GM18867 (cell line): ENCODE results near the gene TEKTIP1.

Experiments used
- ATAC-seq: cut with Tn5 transposase; IDR thresholded peaks from one replicate; pipeline ENCODE4 v1.9.1; 2021; ENCODE audit warnings: mild to moderate bottlenecking, moderate library complexity; ENCODE audit not compliant: unreplicated experiment

Gene TEKTIP1

GRCh38 chr19:3538965-3539755 is at the start of gene TEKTIP1:
Gene TEKTIP1, plus strand, starts transcription at chr19:3539174. Its CDS starts 4 bp downstream, at chr19:3539178.
- no peak for ATAC-seq

DNA sequence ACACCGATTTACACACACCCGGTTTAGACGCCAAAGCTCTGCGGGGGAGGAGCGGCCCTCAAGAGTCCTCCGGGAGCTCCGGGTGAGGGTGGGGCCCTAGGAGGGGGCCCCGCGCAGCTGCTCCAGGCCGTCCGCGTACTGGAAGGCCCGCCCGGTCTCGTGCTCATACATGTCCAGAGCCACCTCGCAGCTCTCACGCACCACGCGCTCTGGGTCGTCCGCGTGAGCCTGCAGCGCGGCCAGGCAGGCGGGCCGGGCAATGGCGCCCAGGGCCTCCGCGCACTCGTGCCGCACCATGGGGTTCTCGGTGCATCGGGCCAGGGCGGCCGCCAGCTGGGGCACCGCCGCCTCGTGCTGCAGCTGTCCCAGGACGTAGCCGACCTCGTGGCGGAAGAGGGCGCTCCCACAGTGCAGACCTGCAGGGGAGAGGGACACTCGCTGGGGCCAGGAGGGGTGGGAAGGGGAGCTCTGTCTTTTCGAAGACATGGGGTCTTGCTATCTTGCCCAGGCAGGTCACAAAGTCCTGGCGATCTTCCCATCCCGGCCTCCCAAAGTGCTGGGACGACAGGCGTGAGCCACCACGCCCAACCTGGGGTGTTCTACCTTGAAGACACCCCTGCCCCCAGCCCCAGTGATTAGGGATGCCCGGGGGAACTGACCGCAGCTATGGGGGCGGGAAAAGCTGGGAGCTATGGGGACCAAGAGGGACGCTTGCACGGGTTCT is 47.4 kb upstream of the TEKTIP1 start:
- ATAC-seq, result no peak

- no peak for ATAC-seq
Measured at GRCh38 chr19:3492131-3492839, 46.7 kb upstream of the TEKTIP1 start.

- no peak for ATAC-seq
Measured at GRCh38 chr19:3492919-3493318, 46.1 kb upstream of the TEKTIP1 start.

GRCh38 chr19:3493651-3494050 is 45.3 kb upstream of the TEKTIP1 start:
- no peak for ATAC-seq

DNA sequence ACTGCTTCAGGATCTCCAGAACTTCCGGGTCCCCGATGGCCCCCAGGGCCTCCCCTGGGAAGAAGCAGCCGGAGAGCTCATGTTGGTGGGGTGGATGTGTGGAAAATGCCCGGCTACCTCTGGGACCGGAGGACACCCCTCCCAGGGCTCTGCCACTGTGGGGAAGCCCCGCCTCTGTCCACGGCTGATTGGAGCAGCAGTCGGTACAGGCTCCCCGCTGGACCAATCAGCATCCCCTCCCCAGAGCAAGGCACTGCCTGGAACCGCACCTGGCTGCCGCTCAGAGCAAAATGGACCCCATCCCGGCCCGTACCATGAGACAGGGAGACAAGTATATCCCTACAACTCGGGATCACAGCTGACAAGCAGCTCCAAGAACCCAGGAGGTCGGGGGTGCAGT is 44.9 kb upstream of the TEKTIP1 start:
- ATAC-seq, result no peak

DNA sequence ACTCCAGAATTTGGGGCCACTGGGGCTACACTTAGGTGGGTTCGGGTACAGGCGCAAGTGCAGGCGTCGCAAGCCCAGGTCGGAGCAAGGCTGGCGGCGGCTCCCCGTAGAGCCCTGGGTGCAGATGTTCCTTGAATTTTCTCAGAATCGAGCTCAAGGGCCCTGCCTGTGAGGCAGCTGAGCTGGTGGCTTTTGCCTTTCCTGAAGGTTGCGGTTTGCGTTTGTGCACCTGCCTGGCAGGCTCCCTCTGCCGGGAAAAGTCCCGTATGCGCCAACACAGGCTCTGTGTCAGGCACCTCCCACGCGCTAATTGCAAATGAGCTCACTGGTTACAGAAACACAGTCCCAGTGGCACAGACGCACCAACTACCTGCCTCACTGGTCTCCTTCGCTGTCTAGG is 44.4 kb upstream of the TEKTIP1 start:
- ATAC-seq, result no peak

- no peak for ATAC-seq
Measured at GRCh38 chr19:3496392-3497273, 42.3 kb upstream of the TEKTIP1 start.

GRCh38 chr19:3497757-3498520 is 41.0 kb upstream of the TEKTIP1 start:
- no peak for ATAC-seq

- peak; percentile 8 for ATAC-seq
Measured at GRCh38 chr19:3499738-3500428, 39.1 kb upstream of the TEKTIP1 start.

DNA sequence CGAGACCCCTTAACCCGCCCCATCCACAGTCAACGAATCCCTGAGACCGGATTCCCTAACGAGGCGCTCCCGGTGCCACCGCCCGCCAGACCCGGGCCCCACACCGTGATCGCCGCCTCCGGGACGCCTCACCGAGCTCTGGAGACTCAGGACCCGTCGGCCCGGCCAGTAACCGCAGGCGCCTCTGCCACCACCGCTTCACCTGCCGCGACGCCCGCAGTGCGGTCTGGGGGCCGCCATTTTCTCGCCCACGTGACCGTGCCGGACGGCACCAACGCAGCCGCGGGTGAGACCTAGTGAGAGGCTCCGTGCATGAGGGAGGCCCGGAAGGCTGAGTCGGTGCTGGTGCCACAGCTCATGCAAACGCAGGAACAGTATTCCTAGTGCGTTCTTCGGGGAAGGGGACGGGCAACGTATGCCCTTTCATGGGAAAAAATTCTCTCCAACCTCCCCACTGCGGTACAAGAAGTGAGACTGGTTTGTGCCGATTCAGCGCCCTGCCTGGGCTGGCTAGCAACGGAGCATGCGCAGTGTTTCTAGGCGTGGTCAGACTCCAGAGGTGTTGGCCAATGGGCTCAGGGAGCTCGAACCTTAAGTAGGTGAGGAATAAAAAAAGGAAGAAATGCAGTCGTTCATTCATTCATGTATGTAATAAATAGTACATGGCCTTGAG is 38.4 kb upstream of the TEKTIP1 start, which contains the start of gene DOHH:
Gene DOHH (minus strand): TSS at position 246 of the 673 bp plus-strand sequence. CDS start 3,860 bp downstream, outside the sequence.
- peak; percentile 79 for ATAC-seq

DNA sequence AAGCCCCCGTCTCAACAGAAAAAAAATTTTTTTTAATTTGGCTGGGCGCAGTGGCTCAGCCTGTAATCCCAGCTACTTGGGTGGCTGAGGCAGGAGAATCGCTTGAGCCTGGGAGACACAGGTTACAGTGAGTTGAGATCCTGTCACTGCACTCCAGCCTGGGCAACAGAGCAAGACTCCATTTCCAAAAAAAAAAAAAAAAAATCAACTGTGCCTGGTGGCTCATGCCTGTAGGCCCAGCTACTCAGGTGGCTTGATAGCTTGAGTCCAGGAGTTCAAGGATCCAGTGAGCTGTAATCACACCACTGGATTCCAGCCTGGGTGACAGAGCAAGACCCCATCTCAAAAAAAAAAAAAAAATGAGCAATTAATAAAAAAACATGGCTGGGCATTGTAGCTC is 37.2 kb upstream of the TEKTIP1 start:
- ATAC-seq, result no peak

- ATAC-seq, result no peak
Measured at GRCh38 chr19:3503036-3503572, 35.9 kb upstream of the TEKTIP1 start.

DNA sequence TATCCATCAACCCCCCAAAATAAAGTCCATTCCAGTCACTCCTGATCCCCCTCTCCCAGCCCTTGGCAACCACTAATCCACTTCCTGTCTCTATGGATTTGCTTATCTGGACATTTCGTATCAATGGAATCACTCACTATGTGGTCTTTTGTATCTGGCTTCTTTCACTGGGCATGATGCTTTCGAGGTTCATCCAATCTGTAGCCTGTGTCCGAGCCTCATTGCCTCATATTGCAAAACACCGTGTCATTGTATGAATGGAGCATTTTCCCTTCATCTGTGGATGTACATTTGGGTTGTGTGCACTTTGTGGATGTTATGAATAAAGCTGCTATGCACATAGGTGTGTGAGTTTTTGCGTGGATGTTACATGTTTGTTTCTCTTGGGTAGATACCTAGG is 34.2 kb upstream of the TEKTIP1 start:
- ATAC-seq, result no peak

DNA sequence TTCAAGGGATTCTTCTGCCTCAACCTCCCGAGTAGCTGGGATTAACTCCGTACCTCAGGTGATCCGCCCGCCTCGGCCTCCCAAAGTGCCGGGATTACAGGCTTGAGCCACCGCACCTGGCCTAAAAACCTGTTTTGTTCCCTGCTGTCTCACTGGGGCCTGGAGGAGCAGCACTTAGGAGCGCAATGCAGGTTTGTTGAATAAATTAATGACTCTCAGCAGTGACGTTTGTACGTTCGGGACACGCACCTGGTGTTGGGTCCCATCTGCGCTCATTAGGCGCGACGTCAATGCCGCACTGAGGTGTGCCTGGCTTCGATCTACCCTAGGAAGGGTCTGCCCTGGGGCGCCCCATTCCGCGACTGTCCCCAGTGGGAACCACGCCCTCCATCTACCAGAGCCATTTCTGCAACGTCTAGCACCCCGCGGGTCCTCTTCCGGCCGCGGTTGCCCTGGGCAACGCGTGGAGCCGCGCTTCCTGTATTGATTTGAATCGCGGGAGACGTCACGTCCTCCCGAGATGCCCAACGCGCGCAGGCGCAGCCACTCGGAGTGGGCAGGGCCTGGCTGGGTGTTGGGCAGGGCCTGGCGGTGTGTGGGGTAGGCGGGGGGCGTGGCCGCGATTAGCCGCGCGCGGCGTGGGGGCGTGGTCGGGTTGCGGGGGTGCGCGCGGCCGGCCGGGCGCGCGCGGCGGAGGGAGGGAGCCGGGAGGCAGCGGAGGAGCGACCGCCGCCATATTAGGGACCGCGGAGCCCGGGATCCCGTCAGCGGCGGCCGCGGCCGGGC is 33.2 kb upstream of the TEKTIP1 start, which contains the start of gene FZR1:
Gene FZR1 (plus strand): TSS at position 714 of the 786 bp plus-strand sequence. CDS start 16,679 bp downstream, outside the sequence.
- peak; percentile 85 for ATAC-seq

- ATAC-seq, result peak; percentile 14
Measured at GRCh38 chr19:3506384-3507340, 32.3 kb upstream of the TEKTIP1 start.
